Natural killer cell (primary cell): ENCODE data around the gene NCAM1. TPM values are rescaled to one million over a fixed set of nuclear protein-coding genes. Genes with fewer than 3 reads are reported as not detected.

Experiments
- ATAC-seq, 3 donors: fragments of 150-1000 bp in 2 of 3; fragments of 200-7000 bp in 1 of 3; cut with Tn5 transposase; 1 replicate in 1 of 3; 2 replicates in 2 of 3; pipeline ENCODE4 v1.10.0; 2021; ENCODE audit warnings: mild to moderate bottlenecking in 2 of 3, moderate library complexity in 2 of 3
- DNase-seq, 2 donors: peaks; one replicate each; pipeline versions ENCODE4 v3.0.0 to v3.0.0-alpha.2; 2013 to 2021; ENCODE audit warnings: mixed read lengths in 1 of 2
- H3K27ac ChIP-seq: one replicate; pipeline ENCODE4 v1.5.1; 2013; ENCODE audit warnings: mild to moderate bottlenecking, low read length
- H3K27me3 ChIP-seq: one replicate; pipeline ENCODE4 v1.6.1; 2013; ENCODE audit warnings: low read length; ENCODE audit not compliant: control insufficient read depth, insufficient read depth
- H3K36me3 ChIP-seq: one replicate; pipeline ENCODE4 v1.6.1; 2013; ENCODE audit warnings: low read length; ENCODE audit not compliant: control insufficient read depth, insufficient read depth
- H3K4me1 ChIP-seq: one replicate; pipeline ENCODE4 v1.6.1; 2013; ENCODE audit warnings: low read length; ENCODE audit not compliant: control insufficient read depth, insufficient read depth
- H3K4me3 ChIP-seq: one replicate; pipeline ENCODE4 v1.5.1; 2013; ENCODE audit warnings: low read length
- H3K9me3 ChIP-seq: one replicate; pipeline ENCODE4 v1.6.1; 2013; ENCODE audit warnings: low read length; ENCODE audit not compliant: control insufficient read depth, insufficient read depth
- H3K27ac Mint-ChIP-seq, 2 donors: one replicate each; pipeline ENCODE4 v1.8.0; 2022; ENCODE audit warnings: mild to moderate bottlenecking in 2 of 2, mixed read lengths in 2 of 2, moderate library complexity in 1 of 2
- H3K27me3 Mint-ChIP-seq, 2 donors: one replicate each; pipeline ENCODE4 v1.8.0; 2022; ENCODE audit warnings: low read depth in 2 of 2, mixed read lengths in 2 of 2
- H3K36me3 Mint-ChIP-seq: one replicate; pipeline ENCODE4 v1.8.0; 2022; ENCODE audit warnings: mixed read lengths
- H3K4me1 Mint-ChIP-seq, 2 donors: one replicate each; pipeline ENCODE4 v1.8.0; 2022; ENCODE audit warnings: mixed read lengths in 2 of 2
- H3K4me3 Mint-ChIP-seq: one replicate; pipeline ENCODE4 v1.8.0; 2022; ENCODE audit warnings: mild to moderate bottlenecking, moderate library complexity, mixed read lengths
- H3K9me3 Mint-ChIP-seq, 2 donors: one replicate each; pipeline ENCODE4 v1.8.0; 2022; ENCODE audit warnings: mixed read lengths in 2 of 2
- CTCF ChIP-seq: fragments of 200-600 bp; IDR thresholded peaks from one replicate; pipeline ENCODE4 v1.8.0; 2022; ENCODE audit warnings: antibody characterized with exemption
- WGBS: methylation state at CpG from one replicate; pipeline ENCODE4 v1.1.7; 2013; ENCODE audit warnings: missing lambda C conversion rate; ENCODE audit not compliant: insufficient coverage; 5-methylcytosine and 5-hydroxymethylcytosine counted together
- intact Hi-C: fragments of 100-400 bp; cut with micrococcal nuclease; formaldehyde crosslinking; loops from one replicate; pipeline ENCODE4 v1.14.2; 2022
- total RNA-seq, 4 donors: library from RNA; stranded (reverse); fragments of 120-200 nt in 1 of 4; gene quantifications; one replicate each; pipeline versions ENCODE4 v1.2.3 to v1.2.4, GENCODE V29; 2013 to 2022

Gene NCAM1
- total RNA-seq, 3 donors from 2014 or later (not counting 1 experiment from before 2014, with no cell fraction given), result 129 to 208 (median 187) TPM

GRCh38 chr11:113082341-113082955, 121.2 kb downstream of the NCAM1 start:
- no peak overlapping the region for H3K4me3 ChIP-seq

GRCh38 chr11:113083571-113083970, 122.4 kb downstream of the NCAM1 start:
- no peaks in the 10 kb centered on the region for H3K27me3 ChIP-seq
- DNase-seq (no peak), ATAC-seq (no peak)
- no peaks in the 10 kb centered on the region for H3K36me3 ChIP-seq
- intact Hi-C loops, result no loop called here
- no peaks in the 10 kb centered on the region for H3K27me3 Mint-ChIP-seq
- H3K9me3 Mint-ChIP-seq, result no peaks in the 10 kb centered on the region
- TF ChIP-seq CTCF, result no peak
- H3K4me3 Mint-ChIP-seq, result no peak overlapping the region
- H3K4me1 ChIP-seq, result no peaks in the 10 kb centered on the region
- H3K4me3 ChIP-seq, result no peak overlapping the region
- H3K27ac ChIP-seq, result no peak overlapping the region
- no peak overlapping the region for H3K27ac Mint-ChIP-seq
- peaks cover 65 to 69% of the 10 kb centered on the region in 2 donors for H3K4me1 Mint-ChIP-seq
- WGBS, result 69% methylated on average over 3 of the region's 3 CpGs
- H3K9me3 ChIP-seq, result no peaks in the 10 kb centered on the region
- H3K36me3 Mint-ChIP-seq, result no peaks in the 10 kb centered on the region

More at GRCh38 chr11:113082341-113082955, 121.2 kb downstream of the NCAM1 start:
- Histone ChIP-seq H3K27me3 (no peaks in the 10 kb centered on the region), H3K27ac (no peak overlapping the region), H3K9me3 (no peaks in the 10 kb centered on the region), H3K4me1 (no peaks in the 10 kb centered on the region), H3K36me3 (no peaks in the 10 kb centered on the region)
- no peak overlapping the region for H3K27ac Mint-ChIP-seq
- no peak overlapping the region for H3K4me3 Mint-ChIP-seq
- peaks cover 62 to 70% of the 10 kb centered on the region in 2 donors for H3K4me1 Mint-ChIP-seq
- ATAC-seq (no peak), DNase-seq (no peak)
- WGBS, result 89% methylated on average over 7 of the region's 12 CpGs
- TF ChIP-seq CTCF, result no peak
- no peaks in the 10 kb centered on the region for H3K9me3 Mint-ChIP-seq
- intact Hi-C loops, result no loop called here
- no peaks in the 10 kb centered on the region for H3K36me3 Mint-ChIP-seq
- H3K27me3 Mint-ChIP-seq, result no peaks in the 10 kb centered on the region

GRCh38 chr11:113084297-113084696, 123.1 kb downstream of the NCAM1 start:
- no peak overlapping the region for H3K27ac Mint-ChIP-seq
- intact Hi-C loops, result no loop called here
- 91% methylated on average over 3 of the region's 4 CpGs for WGBS

More at GRCh38 chr11:113084297-113084696, 123.1 kb downstream of the NCAM1 start:
- DNase-seq (no peak), ATAC-seq (no peak)
- Histone ChIP-seq H3K4me1 (no peaks in the 10 kb centered on the region), H3K27ac (no peak overlapping the region), H3K36me3 (no peaks in the 10 kb centered on the region), H3K27me3 (no peaks in the 10 kb centered on the region), H3K9me3 (no peaks in the 10 kb centered on the region), H3K4me3 (no peak overlapping the region)
- peaks cover 62 to 65% of the 10 kb centered on the region in 2 donors for H3K4me1 Mint-ChIP-seq
- TF ChIP-seq CTCF, result no peak
- H3K4me3 Mint-ChIP-seq, result no peak overlapping the region
- no peaks in the 10 kb centered on the region for H3K27me3 Mint-ChIP-seq
- H3K36me3 Mint-ChIP-seq, result no peaks in the 10 kb centered on the region
- no peaks in the 10 kb centered on the region for H3K9me3 Mint-ChIP-seq
